Activated naive CD4-positive, alpha-beta T cell treated with anti-CD3 and anti-CD28 coated beads for 36 hours (primary cell): Measurements from ENCODE around the gene ZSCAN30. TPM values are rescaled to one million over a fixed set of nuclear protein-coding genes. Genes with fewer than 3 reads are reported as not detected.

Source experiments
- CTCF ChIA-PET: fragments of 350-600 bp; sonication (Branson Sonifier 250); formaldehyde crosslinking; loops from one replicate; lab custom pipeline; 2021; ENCODE audit warnings: antibody characterized with exemption; lab: Charles Lee
- DNase-seq: peaks from one replicate; pipeline ENCODE4 v3.0.0-alpha.2; 2020
- H3K27ac Mint-ChIP-seq: one replicate; pipeline ENCODE4 v1.8.0; 2021; ENCODE audit warnings: mild to moderate bottlenecking, mixed read lengths
- H3K27me3 Mint-ChIP-seq: one replicate; pipeline ENCODE4 v1.8.0; 2021; ENCODE audit warnings: low read depth, mixed read lengths
- H3K36me3 Mint-ChIP-seq: one replicate; pipeline ENCODE4 v1.8.0; 2021; ENCODE audit warnings: low read depth, mixed read lengths
- H3K4me1 Mint-ChIP-seq: one replicate; pipeline ENCODE4 v1.8.0; 2021; ENCODE audit warnings: low read depth, mixed read lengths
- H3K4me3 Mint-ChIP-seq: one replicate; pipeline ENCODE4 v1.8.0; 2021; ENCODE audit warnings: mild to moderate bottlenecking, moderate library complexity, mixed read lengths
- H3K9me3 Mint-ChIP-seq: one replicate; pipeline ENCODE4 v1.8.0; 2021; ENCODE audit warnings: mixed read lengths
- intact Hi-C: fragments of 100-400 bp; cut with micrococcal nuclease; formaldehyde crosslinking; loops from one replicate; pipeline ENCODE4 v1.15.1; 2023
- total RNA-seq, 2 experiments: library from RNA; stranded (reverse); gene quantifications; one replicate each; pipeline ENCODE4 v1.2.3, GENCODE V29; 2021

The ZSCAN30 gene
- total RNA-seq, 2 experiments from 2014 or later: 12.0 to 14.3 TPM

DNA sequence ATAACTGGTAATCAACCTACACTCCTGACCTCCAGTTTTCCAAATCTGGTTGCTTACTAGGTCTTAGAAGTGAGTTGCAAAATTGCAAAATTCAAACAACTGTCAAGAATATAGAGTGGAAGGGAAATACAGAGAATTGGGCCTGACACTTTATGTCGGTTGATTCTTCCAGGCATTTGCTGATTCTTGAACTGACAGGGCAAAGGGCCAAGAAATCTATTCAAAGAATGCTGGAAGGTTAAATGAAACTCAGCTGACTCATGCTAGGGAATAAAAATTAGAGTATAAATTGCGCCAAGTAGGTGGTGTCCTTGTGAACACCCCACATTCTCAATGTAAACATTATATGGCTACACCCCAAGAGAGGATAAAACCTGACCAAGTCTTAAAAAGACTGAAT lies 21.5 kb upstream of the ZSCAN30 start:
- H3K9me3 Mint-ChIP-seq: peaks cover 66% of the 10 kb centered on the region
- H3K4me3 Mint-ChIP-seq: no peak overlapping the region
- DNase-seq: no peak
- H3K4me1 Mint-ChIP-seq: no peaks in the 10 kb centered on the region
- peaks cover 33% of the 10 kb centered on the region for H3K36me3 Mint-ChIP-seq
- CTCF ChIA-PET: interaction anchor here (0.8 kb wide), 1 partner anchor 13 kb away, joined by 4 read pairs; no protein-coding TSS in a partner anchor
- no peak overlapping the region for H3K27ac Mint-ChIP-seq
- intact Hi-C loops: no loop called here
- no peaks in the 10 kb centered on the region for H3K27me3 Mint-ChIP-seq

DNA sequence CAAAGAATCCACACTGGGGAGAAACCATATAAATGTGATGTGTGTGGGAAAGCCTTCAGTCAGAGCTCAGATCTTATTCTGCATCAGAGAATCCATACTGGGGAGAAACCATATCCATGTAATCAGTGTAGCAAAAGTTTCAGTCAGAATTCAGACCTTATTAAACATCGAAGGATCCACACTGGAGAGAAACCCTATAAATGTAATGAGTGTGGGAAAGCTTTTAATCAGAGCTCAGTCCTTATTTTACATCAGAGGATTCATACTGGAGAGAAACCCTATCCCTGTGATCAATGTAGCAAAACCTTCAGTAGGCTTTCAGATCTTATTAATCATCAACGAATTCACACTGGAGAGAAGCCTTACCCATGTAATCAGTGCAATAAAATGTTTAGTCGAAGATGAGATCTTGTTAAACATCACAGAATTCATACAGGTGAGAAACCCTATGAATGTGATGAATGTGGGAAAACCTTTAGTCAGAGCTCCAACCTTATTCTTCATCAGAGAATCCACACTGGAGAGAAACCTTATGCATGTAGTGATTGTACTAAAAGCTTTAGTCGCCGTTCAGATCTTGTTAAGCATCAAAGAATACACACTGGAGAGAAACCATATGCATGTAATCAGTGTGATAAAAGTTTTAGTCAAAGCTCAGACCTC lies 16.7 kb upstream of the ZSCAN30 start:
- intact Hi-C loops: loop anchor here (5.0 kb wide), 1 partner anchor 39 kb away; no protein-coding TSS in a partner anchor
- peaks cover 75% of the 10 kb centered on the region for H3K36me3 Mint-ChIP-seq
- no peak for DNase-seq
- no peaks in the 10 kb centered on the region for H3K27me3 Mint-ChIP-seq
- H3K27ac Mint-ChIP-seq: no peak overlapping the region
- H3K4me1 Mint-ChIP-seq: no peaks in the 10 kb centered on the region
- peaks cover 73% of the 10 kb centered on the region for H3K9me3 Mint-ChIP-seq
- H3K4me3 Mint-ChIP-seq: no peak overlapping the region
- CTCF ChIA-PET: no interaction called here

DNA sequence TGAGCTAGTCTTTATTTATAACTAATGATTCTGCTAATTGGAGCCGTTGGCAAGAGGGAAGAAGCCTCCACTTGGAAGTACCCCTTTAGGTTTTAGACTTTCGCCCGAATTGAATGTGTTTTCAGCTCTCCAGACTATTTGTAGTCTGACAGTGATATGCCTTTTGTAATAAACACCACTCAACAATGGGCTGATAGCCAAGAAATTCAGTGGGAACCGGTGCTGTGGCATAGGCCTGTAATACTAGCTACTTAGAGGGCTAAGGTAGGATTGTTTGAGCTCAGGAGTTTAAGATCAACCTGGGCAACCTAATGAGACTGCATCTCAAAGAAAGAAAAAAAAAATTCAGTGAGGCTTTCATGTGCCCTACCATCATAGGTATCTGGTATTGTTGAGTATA lies 13.6 kb upstream of the ZSCAN30 start:
- no peaks in the 10 kb centered on the region for H3K4me1 Mint-ChIP-seq
- no peak overlapping the region for H3K4me3 Mint-ChIP-seq
- CTCF ChIA-PET: no interaction called here
- peaks cover 93% of the 10 kb centered on the region for H3K36me3 Mint-ChIP-seq
- H3K27me3 Mint-ChIP-seq: no peaks in the 10 kb centered on the region
- DNase-seq: no peak
- H3K27ac Mint-ChIP-seq: no peak overlapping the region
- intact Hi-C loops: no loop called here
- peaks cover 65% of the 10 kb centered on the region for H3K9me3 Mint-ChIP-seq

DNA sequence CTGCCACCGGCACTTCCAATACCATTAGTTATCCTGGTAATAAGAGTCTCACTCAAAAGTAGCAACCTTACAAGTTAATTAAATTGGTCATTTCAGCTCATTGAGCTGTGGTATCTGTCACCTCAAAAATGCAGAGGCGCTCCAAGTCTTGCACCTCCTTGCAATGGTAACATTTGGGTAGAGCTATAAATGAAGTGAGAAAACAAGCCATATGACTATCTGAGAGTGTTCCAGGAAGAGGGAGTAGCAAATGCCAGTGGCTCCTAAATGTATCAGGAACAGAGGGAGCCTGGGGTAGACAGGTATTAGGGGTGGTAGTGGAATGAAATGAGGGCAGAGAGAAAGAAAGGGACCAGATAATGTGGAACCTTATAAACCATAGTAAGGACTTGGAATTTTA lies 6.0 kb upstream of the ZSCAN30 start:
- Mint-ChIP-seq H3K27me3 (no peaks in the 10 kb centered on the region), H3K27ac (no peak overlapping the region), H3K9me3 (peaks cover 22% of the 10 kb centered on the region), H3K4me1 (peaks cover 24% of the 10 kb centered on the region), H3K36me3 (peaks cover 75% of the 10 kb centered on the region), H3K4me3 (no peak overlapping the region)
- no peak for DNase-seq
- intact Hi-C loops: no loop called here
- CTCF ChIA-PET: no interaction called here

DNA sequence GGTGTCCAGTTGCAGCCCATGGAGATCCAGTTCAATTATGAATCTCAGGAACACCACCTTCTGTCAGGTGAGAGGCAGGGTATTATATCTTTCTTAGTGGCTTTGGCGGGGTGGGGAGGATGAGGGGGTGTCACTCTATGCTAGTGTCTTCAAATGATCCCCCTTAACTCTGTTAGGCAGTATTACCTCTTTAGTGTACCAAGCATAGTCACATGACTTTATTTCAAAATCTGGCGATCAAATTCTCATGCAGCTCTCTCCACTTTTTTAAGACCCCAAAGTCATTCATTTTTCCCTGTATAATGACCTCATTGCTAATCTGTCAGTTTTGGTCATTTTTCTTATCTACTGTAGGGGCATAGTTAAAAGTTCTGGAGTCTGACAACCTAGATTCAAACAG lies 1.1 kb upstream of the ZSCAN30 start:
- Mint-ChIP-seq H3K4me1 (peaks cover 48% of the 10 kb centered on the region), H3K27ac (peak overlapping the region; percentile 1), H3K4me3 (peak overlapping the region; percentile 96), H3K27me3 (peaks cover 2% of the 10 kb centered on the region), H3K36me3 (peaks cover 49% of the 10 kb centered on the region), H3K9me3 (peaks cover 3% of the 10 kb centered on the region)
- no peak for DNase-seq
- intact Hi-C loops: loop anchor here (2.0 to 5.0 kb wide), 6 partner anchors 206 to 430 kb away; partner anchors contain the start of genes GALNT1 and INO80C
- CTCF ChIA-PET: no interaction called here

DNA sequence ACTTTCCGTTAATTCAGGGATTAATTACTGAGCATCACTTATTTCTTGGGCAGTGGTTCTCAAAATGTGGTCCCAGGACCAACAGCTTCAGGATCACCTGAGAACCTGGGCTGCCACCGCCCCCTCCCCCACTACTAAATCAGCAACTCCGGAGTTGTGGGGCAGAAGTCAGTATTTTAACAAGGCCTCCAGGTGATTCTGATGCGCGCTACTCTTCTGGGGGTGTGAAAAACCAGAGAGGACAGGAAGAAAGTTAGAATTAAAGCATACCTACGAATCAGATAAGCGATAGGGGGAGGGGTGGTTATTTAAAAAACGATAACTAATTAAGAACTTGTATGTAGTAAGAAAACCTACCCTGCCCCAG lies 319 bp downstream of the ZSCAN30 start:
- CTCF ChIA-PET: interaction anchor here (0.9 to 1.2 kb wide), 2 partner anchors 32 to 47 kb away, joined by 3 to 4 read pairs; no protein-coding TSS in a partner anchor
- Mint-ChIP-seq H3K9me3 (peaks cover 9% of the 10 kb centered on the region), H3K27me3 (peaks cover 2% of the 10 kb centered on the region), H3K4me3 (peak overlapping the region; percentile 96), H3K4me1 (peaks cover 46% of the 10 kb centered on the region), H3K27ac (peak overlapping the region; percentile 97), H3K36me3 (peaks cover 40% of the 10 kb centered on the region)
- intact Hi-C loops: loop anchor here (1.0 to 5.0 kb wide), 12 partner anchors 22 to 683 kb away; partner anchors contain the start of genes GALNT1, INO80C, RMP24 and ZNF24
- peak; percentile 51 for DNase-seq

DNA sequence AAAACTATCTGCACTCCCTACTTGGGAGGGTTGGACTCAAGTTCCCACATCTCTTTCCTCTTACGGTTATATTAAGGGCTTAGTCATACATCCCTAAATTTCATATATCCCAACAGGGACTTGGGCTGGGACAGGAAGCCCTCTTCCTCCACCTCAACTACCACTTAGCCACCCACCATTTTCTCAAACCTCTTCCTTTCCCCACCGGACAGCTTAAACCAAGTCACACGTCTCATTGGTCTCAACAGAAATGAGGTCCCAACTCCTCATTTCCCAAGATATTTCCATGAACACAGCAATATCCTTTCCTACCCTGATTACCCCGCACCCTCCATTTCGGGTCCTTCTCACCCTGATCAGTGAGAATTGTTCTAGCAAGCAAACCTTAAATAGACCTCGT lies 736 bp downstream of the ZSCAN30 start:
- Mint-ChIP-seq H3K36me3 (peaks cover 36% of the 10 kb centered on the region), H3K27ac (peak overlapping the region; percentile 97), H3K4me1 (peaks cover 46% of the 10 kb centered on the region), H3K9me3 (peaks cover 9% of the 10 kb centered on the region), H3K4me3 (peak overlapping the region; percentile 96), H3K27me3 (peaks cover 2% of the 10 kb centered on the region)
- intact Hi-C loops: no loop called here
- CTCF ChIA-PET: interaction anchor here (0.9 to 1.2 kb wide), 2 partner anchors 11 to 47 kb away, joined by 4 to 5 read pairs; no protein-coding TSS in a partner anchor
- no peak for DNase-seq

DNA sequence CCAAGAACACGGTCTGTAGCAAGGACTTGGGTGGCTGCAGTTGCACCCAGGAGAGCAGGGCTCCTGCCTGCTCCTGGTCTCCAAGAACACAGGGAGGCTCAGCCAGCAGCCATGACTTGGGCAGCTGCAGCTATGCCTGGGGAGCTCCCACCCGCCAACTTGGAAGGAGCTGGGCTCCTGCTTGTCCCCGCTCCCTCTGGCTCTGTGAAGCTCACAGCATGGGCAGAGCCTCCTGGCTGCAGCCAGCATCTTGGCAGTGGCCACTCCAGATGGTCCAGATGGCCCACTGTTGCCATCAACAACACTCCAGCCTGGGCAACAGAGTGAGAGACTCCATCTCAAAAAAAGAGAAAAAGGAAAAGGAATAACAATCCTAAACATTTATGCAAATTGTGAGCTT lies 5.2 kb downstream of the ZSCAN30 start:
- no peak for DNase-seq
- intact Hi-C loops: no loop called here
- Mint-ChIP-seq H3K4me3 (no peak overlapping the region), H3K27me3 (no peaks in the 10 kb centered on the region), H3K27ac (no peak overlapping the region), H3K36me3 (peaks cover 27% of the 10 kb centered on the region), H3K9me3 (peaks cover 9% of the 10 kb centered on the region), H3K4me1 (peaks cover 23% of the 10 kb centered on the region)
- CTCF ChIA-PET: no interaction called here

DNA sequence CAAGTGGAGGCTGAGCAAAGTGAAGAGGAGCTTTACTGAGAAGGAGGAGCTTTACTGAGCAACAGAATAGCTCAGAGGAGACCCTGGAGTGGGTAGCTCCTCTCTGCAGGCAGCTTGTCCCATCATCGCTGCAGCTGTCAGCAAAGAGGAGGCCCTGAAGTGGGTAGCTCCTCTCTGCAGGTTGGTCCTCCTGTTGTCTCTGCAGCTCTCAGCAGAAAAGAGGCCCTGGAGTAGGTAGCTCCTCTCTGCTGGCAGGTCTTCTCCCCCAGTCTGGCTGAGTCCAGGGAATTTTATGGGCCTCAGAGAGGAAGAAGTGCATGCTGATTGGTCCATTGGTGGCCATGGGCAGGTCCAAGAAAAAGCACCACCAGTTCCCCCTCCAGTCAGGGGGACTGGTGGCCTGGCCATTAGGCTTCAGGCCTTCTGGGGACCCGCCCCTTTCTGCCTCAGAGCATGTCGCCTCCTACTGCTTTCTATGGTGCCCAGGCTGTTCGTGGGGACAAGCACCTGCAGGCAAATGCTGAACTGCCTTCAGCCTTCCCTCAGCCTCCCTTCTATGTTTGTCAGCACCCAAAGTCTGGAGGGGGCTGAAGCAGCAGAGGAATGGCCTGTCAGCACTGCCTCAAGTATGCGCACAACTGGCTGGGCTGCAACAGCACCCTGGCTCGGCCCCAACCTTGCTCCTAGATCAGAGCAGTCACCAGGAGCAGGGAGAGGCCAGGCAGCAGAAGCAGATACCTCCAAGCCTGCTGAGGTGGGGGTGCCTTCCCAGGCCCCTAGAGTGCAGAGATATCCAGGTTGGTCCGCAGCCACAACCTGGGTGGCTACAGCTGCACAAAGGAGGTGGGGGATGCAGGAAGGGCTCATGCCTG lies 5.9 kb downstream of the ZSCAN30 start:
- H3K4me1 Mint-ChIP-seq: peaks cover 20% of the 10 kb centered on the region
- DNase-seq: peak; percentile 38
- H3K36me3 Mint-ChIP-seq: peaks cover 22% of the 10 kb centered on the region
- H3K9me3 Mint-ChIP-seq: peaks cover 10% of the 10 kb centered on the region
- intact Hi-C loops: no loop called here
- CTCF ChIA-PET: interaction anchor here (0.6 to 1.0 kb wide), 2 partner anchors 8 to 103 kb away, joined by 3 read pairs; no protein-coding TSS in a partner anchor
- H3K27ac Mint-ChIP-seq: no peak overlapping the region
- H3K27me3 Mint-ChIP-seq: no peaks in the 10 kb centered on the region
- H3K4me3 Mint-ChIP-seq: no peak overlapping the region

DNA sequence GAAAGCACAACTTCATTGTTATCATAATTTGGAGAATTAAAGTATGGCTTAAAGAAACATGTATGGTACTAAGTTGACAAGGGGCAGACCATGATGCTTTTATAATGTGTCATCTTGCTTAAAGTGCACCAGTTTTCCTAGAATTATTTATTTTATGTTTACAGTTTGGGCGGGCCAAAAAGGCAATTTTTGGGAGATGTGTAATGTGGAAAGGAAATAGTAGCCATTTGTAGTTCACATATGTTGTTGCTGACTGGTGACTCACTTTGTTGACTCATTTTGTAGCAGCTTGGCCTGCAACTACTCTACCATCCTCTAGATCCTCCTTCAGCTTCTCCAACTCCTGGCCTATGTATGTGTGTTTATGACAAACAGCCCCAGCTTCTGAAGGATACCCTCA lies 7.7 kb downstream of the ZSCAN30 start:
- intact Hi-C loops: no loop called here

DNA sequence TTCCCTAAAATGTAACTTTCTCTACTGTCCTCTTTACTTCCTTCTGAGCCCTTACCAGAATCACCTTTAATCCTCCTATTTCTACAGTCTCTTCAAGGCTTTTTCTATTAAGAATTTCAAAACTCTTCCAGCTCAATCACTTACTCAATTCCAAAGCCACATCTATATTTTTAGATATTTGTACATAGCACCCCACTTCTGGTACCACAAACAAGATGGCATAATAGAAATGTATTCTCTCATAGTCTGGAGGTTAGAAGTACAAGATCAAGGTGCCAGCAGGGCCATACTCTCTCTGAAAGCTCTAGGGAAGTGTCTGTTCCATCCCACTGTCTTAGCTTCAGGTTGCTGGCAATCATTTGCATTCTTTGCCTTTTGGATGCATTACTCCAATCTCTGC lies 11.1 kb downstream of the ZSCAN30 start:
- CTCF ChIA-PET: interaction anchor here (0.6 to 0.8 kb wide), 2 partner anchors 47 to 77 kb away, joined by 3 read pairs; no protein-coding TSS in a partner anchor
- H3K4me3 Mint-ChIP-seq: no peak overlapping the region
- peaks cover 3% of the 10 kb centered on the region for H3K9me3 Mint-ChIP-seq
- no peaks in the 10 kb centered on the region for H3K27me3 Mint-ChIP-seq
- peaks cover 11% of the 10 kb centered on the region for H3K36me3 Mint-ChIP-seq
- no peak for DNase-seq
- intact Hi-C loops: no loop called here
- peaks cover 15% of the 10 kb centered on the region for H3K4me1 Mint-ChIP-seq
- no peak overlapping the region for H3K27ac Mint-ChIP-seq

More for the DNA sequence above, 7.7 kb downstream of the ZSCAN30 start:
- CTCF ChIA-PET: no interaction called here
- H3K27ac Mint-ChIP-seq: no peak overlapping the region
- H3K4me3 Mint-ChIP-seq: no peak overlapping the region
- no peak for DNase-seq
- H3K9me3 Mint-ChIP-seq: peaks cover 10% of the 10 kb centered on the region
- H3K4me1 Mint-ChIP-seq: peaks cover 19% of the 10 kb centered on the region
- no peaks in the 10 kb centered on the region for H3K27me3 Mint-ChIP-seq
- H3K36me3 Mint-ChIP-seq: peaks cover 22% of the 10 kb centered on the region

DNA sequence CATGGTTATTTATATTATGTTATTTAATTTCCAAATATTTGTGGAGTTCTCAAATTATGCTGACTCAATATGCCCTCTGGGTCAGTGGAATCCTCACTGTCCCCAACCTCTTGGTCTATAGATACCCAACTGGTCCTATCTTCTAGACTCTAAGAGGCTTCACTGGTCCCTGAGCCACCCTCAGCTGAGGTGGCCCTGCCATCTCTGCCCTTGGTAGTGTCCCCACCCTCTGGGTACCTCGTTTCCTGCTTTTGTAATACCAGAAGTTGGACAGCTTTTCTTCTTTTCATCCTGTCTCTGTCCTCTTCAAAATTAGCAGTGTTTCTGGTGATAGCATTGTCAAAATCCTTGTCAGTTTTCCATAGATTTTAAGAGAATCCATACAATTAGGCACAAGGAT lies 11.9 kb downstream of the ZSCAN30 start:
- no peaks in the 10 kb centered on the region for H3K27me3 Mint-ChIP-seq
- H3K36me3 Mint-ChIP-seq: peaks cover 10% of the 10 kb centered on the region
- peaks cover 15% of the 10 kb centered on the region for H3K4me1 Mint-ChIP-seq
- peaks cover 3% of the 10 kb centered on the region for H3K9me3 Mint-ChIP-seq
- CTCF ChIA-PET: interaction anchor here (0.8 kb wide), 1 partner anchor 46 kb away, joined by 3 read pairs; no protein-coding TSS in a partner anchor
- no peak overlapping the region for H3K27ac Mint-ChIP-seq
- intact Hi-C loops: no loop called here
- H3K4me3 Mint-ChIP-seq: no peak overlapping the region
- no peak for DNase-seq
